ENCODE results near the gene ADRB1.

DNA sequence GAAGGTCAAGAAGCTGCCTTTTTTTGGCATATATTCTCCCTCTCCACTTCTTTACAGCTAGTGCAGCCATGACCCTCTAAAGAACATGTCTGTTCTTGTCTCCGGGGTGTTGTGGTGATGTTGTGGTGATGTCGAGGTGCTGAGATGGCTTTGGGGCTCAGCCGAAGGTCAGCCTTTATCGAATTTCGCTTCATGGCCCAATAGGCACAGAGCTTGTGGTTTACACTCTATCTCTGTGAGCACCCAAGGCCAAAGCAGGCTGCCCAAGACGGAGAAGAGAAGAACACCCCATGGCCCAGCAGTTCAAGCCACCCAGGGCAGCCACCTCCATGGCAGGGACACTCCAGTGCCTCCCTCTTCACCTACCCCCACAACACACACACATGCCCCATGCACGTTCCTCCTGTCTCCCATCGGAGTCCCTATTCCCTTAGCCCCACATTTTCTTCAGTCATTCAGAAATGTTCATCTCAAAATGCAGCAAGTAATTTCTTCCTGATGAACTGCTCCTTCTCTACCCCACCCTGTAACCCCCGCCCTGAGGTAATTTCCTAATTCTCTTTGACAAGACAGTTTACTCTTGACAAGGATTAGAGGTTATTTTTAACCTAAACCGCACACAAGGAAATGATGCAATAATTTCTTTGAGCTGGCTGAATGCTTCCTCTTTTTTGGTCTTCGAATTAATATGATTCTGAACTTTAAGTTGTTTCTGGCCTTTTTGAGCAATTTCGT is 18.6 kb upstream of the ADRB1 start:
- TF ChIP-seq, protein P1, sequence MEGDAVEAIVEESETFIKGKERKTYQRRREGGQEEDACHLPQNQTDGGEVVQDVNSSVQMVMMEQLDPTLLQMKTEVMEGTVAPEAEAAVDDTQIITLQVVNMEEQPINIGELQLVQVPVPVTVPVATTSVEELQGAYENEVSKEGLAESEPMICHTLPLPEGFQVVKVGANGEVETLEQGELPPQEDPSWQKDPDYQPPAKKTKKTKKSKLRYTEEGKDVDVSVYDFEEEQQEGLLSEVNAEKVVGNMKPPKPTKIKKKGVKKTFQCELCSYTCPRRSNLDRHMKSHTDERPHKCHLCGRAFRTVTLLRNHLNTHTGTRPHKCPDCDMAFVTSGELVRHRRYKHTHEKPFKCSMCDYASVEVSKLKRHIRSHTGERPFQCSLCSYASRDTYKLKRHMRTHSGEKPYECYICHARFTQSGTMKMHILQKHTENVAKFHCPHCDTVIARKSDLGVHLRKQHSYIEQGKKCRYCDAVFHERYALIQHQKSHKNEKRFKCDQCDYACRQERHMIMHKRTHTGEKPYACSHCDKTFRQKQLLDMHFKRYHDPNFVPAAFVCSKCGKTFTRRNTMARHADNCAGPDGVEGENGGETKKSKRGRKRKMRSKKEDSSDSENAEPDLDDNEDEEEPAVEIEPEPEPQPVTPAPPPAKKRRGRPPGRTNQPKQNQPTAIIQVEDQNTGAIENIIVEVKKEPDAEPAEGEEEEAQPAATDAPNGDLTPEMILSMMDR (IDR thresholded peaks at IDR 0.05): no peak
- no peak for TF ChIP-seq POLR2A (IDR thresholded peaks at IDR 0.05)
